NCI-H2107 treated with DMSO at 0.1 percent for 48 hours (cell line): ENCODE data around the gene UMAD1.
A peak's percentile ranks its signal among the peaks of the same experiment; 100 is the strongest.

Source experiments
- DNase-seq: peaks from one replicate; lab custom pipeline; 2025; ENCODE audit not compliant: unreplicated experiment; lab: John Stamatoyannopoulos, UW

The UMAD1 gene

DNA sequence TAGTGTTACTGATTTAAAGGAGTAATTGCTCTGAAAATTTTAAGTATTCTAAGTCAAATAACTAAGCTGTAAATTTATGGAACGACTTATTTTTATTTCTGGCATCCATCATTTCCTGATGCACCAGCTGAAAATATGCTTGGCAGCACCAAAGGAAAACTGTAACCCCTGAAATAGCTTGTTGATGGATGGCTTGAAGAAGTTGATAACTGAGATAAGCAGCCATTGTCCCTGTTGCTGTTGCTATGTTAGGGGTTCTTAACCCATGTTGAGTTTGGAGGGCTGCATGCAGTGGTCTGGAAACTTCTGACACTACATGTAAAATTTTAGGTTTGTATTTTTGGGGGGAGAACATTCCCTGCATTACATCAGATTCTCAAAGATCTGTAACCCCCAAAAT lies 47.2 kb downstream of the UMAD1 start:
- DNase-seq = no peak

DNA sequence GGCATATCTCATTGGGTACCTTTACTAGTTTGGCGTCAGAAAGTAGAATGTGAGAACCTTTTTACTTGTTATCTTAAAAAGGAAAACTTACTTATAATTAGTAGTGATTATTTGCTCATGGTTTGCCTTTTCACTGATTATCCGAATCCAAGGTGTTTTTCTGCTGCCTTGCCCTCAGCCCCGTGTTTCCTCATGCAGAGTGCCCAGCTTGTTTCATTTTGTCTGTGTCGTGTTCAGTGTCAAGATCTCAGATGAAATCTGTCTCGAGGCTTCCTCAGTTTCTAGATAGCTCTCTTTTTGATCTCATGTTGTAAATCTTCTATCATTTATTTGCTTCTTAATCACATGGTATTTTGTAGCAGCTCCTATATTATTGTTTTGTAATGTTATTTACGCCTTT lies 47.8 kb downstream of the UMAD1 start:
- DNase-seq = no peak

- DNase-seq = no peak
These were observed 48.4 kb downstream of the UMAD1 start for GRCh38 chr7:7688956-7689355.

DNA sequence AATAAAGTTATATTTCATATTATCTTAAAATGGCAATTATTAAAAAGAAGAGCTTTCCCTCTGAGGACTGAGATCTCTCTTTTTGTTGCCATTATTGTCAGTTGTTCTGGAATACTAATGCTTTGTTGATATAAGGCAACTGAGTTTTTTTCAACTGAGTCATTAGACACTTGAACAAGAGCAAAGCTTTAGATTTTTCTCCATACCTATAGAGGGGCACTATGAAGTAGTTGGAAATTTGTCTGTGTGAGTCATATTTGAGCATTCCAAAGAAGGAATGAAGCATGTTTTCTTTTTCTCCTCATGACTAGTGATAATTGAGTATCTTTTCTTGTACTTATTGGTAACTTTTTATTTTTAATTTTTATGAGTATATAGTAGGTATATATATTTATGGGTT lies 53.3 kb downstream of the UMAD1 start:
- DNase-seq = no peak

DNA sequence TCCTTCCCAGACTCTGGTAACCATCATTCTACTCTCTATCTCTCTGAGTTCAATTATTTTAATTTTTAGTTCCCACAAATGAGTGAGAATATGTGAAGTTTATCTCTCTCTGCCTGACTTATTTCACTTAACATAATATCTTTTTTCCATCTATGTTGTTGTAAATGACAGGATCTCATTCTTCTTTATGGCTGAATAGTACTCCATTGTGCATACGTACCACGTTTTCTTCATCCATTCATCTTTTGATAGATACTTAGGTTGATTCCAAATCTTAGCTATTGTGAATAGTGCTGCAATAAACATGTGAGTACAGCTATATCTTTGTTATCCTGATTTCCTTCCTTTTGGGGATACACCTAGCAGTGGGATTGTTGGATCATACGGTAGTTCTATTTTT lies 54.0 kb downstream of the UMAD1 start:
- DNase-seq = no peak

GRCh38 chr7:7695111-7695817 lies 54.7 kb downstream of the UMAD1 start:
- DNase-seq = no peak

GRCh38 chr7:7696458-7697119 lies 56.0 kb downstream of the UMAD1 start:
- DNase-seq = peak; percentile 69

- no peak for DNase-seq
These were observed 58.4 kb downstream of the UMAD1 start for GRCh38 chr7:7698930-7699329.

DNA sequence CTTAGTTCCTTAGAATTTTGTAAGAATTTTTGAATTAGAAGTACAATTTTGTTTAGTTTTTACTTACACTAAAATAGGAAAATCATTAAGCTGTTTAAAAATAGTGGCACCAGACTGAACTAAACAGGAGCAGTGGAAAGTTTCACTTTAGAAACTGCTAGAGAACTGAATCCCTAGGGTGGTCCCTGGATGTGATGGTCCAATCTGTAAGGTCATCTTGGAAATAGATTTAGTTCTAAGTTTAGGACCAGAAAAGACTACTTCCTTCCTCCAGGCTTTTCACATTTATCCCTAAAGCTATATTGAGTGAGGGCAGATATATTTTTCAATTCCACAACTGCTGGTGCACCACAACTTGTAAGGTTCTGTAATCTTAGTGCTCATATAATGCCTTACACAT lies 58.8 kb downstream of the UMAD1 start:
- no peak for DNase-seq

DNA sequence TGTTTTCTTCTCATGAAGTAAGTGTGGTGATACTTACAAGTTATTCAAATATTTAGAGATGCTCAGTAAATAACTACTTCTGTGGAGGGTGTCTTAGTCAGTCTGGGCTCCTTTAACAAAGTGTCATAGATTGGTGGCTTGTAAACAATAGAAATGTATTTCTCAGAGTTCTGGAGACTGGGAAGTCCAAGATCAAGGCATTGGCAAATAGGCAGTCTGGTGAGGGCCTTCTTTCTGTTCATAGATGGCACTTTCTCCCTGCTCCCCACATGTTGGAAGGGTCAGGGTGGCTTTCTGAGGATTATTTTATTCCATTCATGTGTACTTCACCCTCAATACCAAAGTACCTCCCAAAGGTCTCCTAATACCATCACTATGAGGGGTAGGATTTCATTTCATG lies 59.4 kb downstream of the UMAD1 start:
- DNase-seq = no peak

DNA sequence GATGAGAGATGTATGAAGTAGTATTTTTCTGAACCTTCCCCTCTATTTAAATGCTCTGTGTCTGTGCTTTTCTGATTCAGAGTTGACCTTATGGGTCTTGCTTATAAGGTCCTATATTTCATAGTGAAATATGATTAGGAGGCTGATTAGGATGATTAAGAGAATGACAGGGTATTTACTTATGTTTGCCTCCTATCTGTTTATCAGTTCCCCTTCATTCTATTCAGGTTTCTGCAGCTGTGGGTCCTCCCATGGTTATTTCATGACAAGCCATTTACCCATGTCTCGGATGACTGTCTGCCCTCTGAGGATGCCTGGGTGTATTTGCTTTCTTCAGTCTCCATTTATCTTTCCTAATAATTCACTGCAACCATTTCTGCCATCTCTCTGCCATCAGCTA lies 61.0 kb downstream of the UMAD1 start:
- DNase-seq = no peak

- peak; percentile 75 for DNase-seq
These were observed 62.3 kb downstream of the UMAD1 start for GRCh38 chr7:7702826-7703225.

DNA sequence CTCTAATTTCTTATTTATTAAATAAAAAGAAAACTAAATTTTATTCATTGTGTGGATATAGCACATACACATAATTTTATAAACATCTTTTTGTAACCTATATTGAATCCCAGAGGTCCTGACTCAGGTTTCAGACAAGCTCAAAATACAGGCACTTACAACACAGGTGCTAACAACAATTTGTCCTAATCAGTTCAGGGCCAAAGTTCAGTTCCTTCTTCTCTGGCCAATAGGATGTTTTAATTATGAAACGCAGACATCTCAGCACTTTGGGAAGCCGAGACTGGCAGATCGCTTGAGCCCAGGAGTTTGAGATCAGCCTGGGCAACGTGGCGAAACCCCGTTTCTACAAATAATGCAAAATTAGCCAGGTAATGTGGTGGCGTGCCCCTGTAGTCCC lies 62.9 kb downstream of the UMAD1 start:
- no peak for DNase-seq

DNA sequence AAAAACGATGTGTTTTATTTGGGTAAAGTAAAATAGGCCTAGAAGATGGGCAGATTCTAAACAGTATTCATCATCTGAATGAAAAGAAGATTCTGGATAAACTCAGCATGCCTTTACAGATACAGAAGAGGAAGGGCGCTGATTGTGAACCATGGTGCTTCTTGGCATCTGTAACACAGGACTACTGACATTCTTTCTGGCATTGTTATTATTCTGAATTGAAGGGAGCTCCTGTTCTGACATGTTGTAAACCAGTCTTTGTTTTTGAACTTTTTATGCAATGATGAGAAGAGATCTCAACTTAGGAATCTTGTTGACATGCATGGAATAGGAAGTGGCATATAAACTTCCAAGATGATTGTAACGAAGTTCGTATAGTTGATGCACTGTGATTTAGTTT lies 64.3 kb downstream of the UMAD1 start:
- no peak for DNase-seq

DNA sequence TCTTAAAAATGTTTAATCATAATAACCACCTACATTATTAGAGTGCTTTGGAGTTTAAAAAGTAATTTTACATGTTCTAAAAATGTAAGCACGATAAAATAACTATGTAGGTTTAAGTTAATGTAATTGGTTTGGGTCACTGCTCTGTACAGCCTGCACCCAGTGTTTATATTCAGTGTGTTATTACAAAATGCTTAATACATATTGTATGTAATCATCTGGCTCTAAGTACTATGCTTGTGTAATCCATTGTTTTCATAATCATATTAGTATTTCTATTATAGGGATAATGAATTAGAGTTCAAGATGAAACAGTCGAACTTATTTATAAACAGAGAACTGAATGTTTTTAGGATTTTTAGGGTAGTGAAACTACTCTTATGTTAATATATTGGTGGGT lies 64.8 kb downstream of the UMAD1 start:
- no peak for DNase-seq

DNA sequence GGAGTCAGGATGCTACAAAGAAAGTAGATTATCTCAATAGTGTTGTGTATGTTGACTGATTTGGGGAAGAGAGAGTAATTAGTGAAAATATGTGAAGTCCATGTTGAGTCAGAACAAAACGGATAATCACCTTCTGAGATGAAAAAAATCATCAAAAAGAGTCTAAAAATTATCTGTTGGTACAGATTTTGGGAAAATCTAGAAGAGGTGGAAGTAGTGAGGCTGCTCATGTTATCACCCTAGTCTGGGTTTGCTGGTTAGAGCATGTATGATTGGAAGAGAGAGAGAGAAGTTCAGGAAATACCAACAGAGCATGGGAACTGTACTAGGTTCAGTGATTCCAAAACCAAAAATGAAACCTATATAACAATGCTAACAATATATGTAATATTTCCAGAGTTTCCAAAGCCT lies 65.6 kb downstream of the UMAD1 start:
- DNase-seq = no peak

DNA sequence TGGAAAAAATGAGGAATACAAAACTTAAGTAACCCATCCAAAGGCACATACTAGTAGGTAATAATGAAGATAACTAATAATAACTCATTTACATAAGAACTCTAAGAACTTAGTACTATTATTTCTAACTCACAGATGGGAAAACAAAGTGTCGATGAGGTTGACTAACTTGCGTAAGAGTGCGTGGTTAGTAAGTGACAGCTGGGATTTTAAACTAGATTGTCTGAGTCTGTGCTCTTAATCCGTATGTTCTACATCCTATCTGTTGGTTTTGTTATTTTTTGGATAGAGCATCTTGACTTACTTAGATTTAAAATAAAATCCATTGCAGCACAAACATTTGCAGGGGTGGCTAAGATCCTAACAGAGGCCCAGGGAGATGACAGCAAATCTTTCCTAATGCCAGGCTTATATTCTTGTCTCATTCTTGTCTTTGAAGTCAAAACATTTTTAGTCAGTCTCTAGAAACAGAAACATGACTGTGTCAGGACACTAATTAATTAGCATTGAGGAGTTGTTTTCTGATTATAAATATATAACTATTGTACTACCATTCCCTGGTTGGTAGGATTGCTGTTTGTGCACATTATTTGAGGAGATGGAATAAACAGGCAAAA lies 66.1 kb downstream of the UMAD1 start:
- DNase-seq = peak; percentile 64

GRCh38 chr7:7707246-7707645 lies 66.7 kb downstream of the UMAD1 start:
- no peak for DNase-seq

GRCh38 chr7:7707806-7708205 lies 67.3 kb downstream of the UMAD1 start:
- no peak for DNase-seq

DNA sequence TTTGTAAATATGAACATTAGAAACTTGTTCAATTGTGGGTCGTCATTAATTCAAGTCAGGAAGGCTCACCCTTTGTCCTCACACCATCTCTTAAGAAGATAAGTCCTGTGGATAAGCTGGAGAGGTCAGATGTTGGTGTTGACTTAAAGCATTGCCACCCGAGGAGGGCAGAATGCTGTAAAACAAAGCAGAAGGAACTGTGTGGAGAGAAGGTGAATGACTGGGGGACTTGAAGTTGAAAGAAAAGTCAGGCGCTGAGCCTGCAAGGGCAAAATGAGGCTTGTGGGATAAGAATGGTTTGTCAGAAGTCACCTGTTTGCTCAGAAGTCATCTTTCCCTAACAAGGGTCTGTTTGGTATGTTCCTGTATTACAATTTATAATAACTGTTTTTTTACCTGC lies 68.7 kb downstream of the UMAD1 start:
- peak; percentile 58 for DNase-seq

GRCh38 chr7:7710469-7710868 lies 69.9 kb downstream of the UMAD1 start:
- no peak for DNase-seq

- DNase-seq = no peak
These were observed 73.2 kb downstream of the UMAD1 start for GRCh38 chr7:7713730-7714129.

DNA sequence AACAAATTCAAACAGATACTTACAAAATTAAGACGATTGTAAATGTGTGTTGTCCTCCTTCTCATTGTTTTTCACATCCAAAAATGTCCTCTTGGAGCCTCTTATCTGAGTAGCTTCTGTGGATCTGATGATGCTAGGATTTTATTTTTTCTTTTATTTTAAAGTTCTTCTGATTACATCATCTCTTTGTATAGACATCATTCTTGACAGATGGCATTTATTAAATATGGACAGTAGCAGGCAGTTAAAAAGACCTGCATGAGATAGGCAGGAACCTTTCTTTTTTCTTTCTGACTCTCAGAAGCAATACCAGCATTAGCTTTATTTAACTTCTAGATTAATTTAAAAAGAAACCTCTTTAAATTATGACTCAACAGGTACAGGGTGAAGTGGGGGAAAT lies 77.9 kb downstream of the UMAD1 start, which contains the start of gene RPA3:
TSS of gene RPA3 (minus strand) at position 116 of the 400 bp plus-strand sequence. CDS start 78,189 bp downstream, outside the sequence.
- DNase-seq = peak; percentile 74
